Esophagus squamous epithelium (tissue), 5 donors: ENCODE data around the gene PARD3B. TPM values are rescaled to one million over a fixed set of nuclear protein-coding genes. Genes with fewer than 3 reads are reported as not detected.

ENCODE experiments used
- DNase-seq: peaks from one replicate; lab custom pipeline; 2025; lab: John Stamatoyannopoulos, UW
- H3K27ac ChIP-seq, 4 donors: fragments of 200-600 bp; sonication (generic); one replicate each; pipeline ENCODE4 v1.5.1; 2016 to 2019; ENCODE audit warnings: mild to moderate bottlenecking in 1 of 4
- H3K27me3 ChIP-seq, 4 donors: fragments of 200-600 bp; sonication (generic); 1 replicate in 3 of 4; 2 replicates in 1 of 4; pipeline versions ENCODE4 v1.5.1 to v1.6.0; 2017 to 2021; ENCODE audit warnings: antibody characterized with exemption in 1 of 4
- H3K36me3 ChIP-seq, 3 donors: fragments of 200-600 bp; sonication (generic); one replicate each; pipeline ENCODE4 v1.5.1; 2016 to 2019
- H3K4me1 ChIP-seq, 3 donors: fragments of 200-600 bp; sonication (generic); one replicate each; pipeline ENCODE4 v1.5.1; 2017 to 2019
- H3K4me3 ChIP-seq, 4 donors: fragments of 200-600 bp; sonication (generic); 1 replicate in 3 of 4; 2 replicates in 1 of 4; pipeline ENCODE4 v1.5.1; 2016 to 2019; ENCODE audit warnings: mild to moderate bottlenecking in 2 of 4, moderate library complexity in 1 of 4
- H3K9me3 ChIP-seq, 3 donors: fragments of 200-600 bp; sonication (generic); one replicate each; pipeline ENCODE4 v1.5.1; 2016 to 2019
- POLR2A ChIP-seq, 4 donors: fragments of 450-650 bp; IDR thresholded peaks; one replicate each; pipeline ENCODE4 v1.6.1; 2017; ENCODE audit warnings: antibody characterized with exemption in 4 of 4, mild to moderate bottlenecking in 4 of 4, moderate library complexity in 3 of 4
- WGBS, 2 donors: methylation state at CpG; one replicate each; pipeline ENCODE4 v1.1.5; 2018; 5-methylcytosine and 5-hydroxymethylcytosine counted together
- intact Hi-C: fragments of 100-400 bp; cut with DNase I; formaldehyde crosslinking; loops from one replicate; pipeline ENCODE4 v1.15.0; 2022
- total RNA-seq, 4 donors: library from RNA; depleted of rRNA; stranded (reverse); fragments of >200 nt; gene quantifications; one replicate each; pipeline ENCODE4 v1.1.0, GENCODE V29; 2016
- TF ChIP-seq, protein P1 (sequence below), 6 experiments: fragments of 450-650 bp in 4 of 6; fragments of 200-600 bp in 2 of 6; sonication (generic) in 2 of 6; IDR thresholded peaks; one replicate each; pipeline ENCODE4 v1.5.1; 2016 to 2019; ENCODE audit warnings: antibody characterized with exemption in 6 of 6, mild to moderate bottlenecking in 4 of 6, moderate library complexity in 4 of 6
- donor health status: DM: yes; HTN: yes; CAD: no.

The PARD3B gene
- total RNA-seq, 4 donors from 2014 or later, result 2.4 to 15.8 (median 4.3) TPM

DNA sequence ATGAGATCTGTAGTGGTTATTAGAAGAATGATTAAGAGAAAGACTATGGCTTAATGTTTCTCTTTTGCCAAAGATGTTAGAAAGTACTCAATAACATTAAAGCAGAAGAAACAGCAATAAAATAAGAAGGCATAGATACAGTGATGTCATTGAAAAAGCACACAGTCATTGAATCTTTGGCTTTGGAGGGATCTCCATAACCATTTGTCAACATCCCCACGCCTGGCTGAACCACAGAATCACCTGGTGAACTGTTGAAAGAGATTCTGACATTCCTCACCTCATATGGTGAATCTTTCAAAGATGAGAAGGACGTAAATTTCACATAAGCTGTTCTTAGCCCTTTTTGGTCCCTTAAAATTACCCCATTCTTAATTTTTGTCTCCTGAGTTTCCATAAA lies 812.5 kb downstream of the PARD3B start:
- H3K27me3 ChIP-seq, result no peaks in the 10 kb centered on the region
- H3K36me3 ChIP-seq, result no peaks in the 10 kb centered on the region
- intact Hi-C loops, result no loop called here
- no peak overlapping the region for H3K4me3 ChIP-seq
- no peak overlapping the region for H3K27ac ChIP-seq
- no peaks in the 10 kb centered on the region for H3K9me3 ChIP-seq
- WGBS, 2 donors, result 32 to 93% methylated on average over 2 of the region's 2 CpGs
- H3K4me1 ChIP-seq, result peaks cover 0 to 11% (median 6%) of the 10 kb centered on the region in 3 donors
- no peak for DNase-seq
- TF ChIP-seq, protein P1, sequence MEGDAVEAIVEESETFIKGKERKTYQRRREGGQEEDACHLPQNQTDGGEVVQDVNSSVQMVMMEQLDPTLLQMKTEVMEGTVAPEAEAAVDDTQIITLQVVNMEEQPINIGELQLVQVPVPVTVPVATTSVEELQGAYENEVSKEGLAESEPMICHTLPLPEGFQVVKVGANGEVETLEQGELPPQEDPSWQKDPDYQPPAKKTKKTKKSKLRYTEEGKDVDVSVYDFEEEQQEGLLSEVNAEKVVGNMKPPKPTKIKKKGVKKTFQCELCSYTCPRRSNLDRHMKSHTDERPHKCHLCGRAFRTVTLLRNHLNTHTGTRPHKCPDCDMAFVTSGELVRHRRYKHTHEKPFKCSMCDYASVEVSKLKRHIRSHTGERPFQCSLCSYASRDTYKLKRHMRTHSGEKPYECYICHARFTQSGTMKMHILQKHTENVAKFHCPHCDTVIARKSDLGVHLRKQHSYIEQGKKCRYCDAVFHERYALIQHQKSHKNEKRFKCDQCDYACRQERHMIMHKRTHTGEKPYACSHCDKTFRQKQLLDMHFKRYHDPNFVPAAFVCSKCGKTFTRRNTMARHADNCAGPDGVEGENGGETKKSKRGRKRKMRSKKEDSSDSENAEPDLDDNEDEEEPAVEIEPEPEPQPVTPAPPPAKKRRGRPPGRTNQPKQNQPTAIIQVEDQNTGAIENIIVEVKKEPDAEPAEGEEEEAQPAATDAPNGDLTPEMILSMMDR (IDR thresholded peaks at IDR 0.05), result no peak
- TF ChIP-seq POLR2A (IDR thresholded peaks at IDR 0.05), result no peak

DNA sequence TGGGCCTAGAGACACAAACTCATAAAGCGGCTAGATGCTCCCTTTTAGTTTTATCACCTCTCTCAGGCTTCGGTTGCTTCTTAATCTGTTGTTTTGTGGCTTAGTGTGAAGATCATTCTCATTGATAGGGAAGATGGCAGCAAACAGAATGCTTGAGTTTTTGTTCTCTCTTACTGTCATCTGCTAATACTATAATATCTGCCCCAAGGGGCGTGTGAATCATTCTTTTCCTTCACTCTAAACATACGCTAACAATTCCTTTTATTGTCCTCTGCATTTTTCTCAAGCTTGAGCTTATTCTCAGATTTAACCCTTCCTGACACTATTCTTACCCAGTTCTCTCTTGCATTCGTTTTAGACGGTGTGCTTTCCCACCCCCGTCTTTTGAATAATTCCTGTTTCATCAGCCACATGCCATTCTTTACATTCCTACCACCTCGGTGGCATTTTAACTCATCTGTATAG lies 813.1 kb downstream of the PARD3B start:
- no peak for DNase-seq
- no peak for TF ChIP-seq POLR2A (IDR thresholded peaks at IDR 0.05)
- TF ChIP-seq, protein P1 (IDR thresholded peaks at IDR 0.05), result no peak
- 45 to 65% methylated on average over 8 of the region's 8 CpGs for WGBS, 2 donors
- no peak overlapping the region for H3K27ac ChIP-seq
- H3K27me3 ChIP-seq, result no peaks in the 10 kb centered on the region
- peaks cover 0 to 11% (median 6%) of the 10 kb centered on the region in 3 donors for H3K4me1 ChIP-seq
- no peaks in the 10 kb centered on the region for H3K9me3 ChIP-seq
- no peaks in the 10 kb centered on the region for H3K36me3 ChIP-seq
- intact Hi-C loops, result no loop called here
- H3K4me3 ChIP-seq, result no peak overlapping the region

DNA sequence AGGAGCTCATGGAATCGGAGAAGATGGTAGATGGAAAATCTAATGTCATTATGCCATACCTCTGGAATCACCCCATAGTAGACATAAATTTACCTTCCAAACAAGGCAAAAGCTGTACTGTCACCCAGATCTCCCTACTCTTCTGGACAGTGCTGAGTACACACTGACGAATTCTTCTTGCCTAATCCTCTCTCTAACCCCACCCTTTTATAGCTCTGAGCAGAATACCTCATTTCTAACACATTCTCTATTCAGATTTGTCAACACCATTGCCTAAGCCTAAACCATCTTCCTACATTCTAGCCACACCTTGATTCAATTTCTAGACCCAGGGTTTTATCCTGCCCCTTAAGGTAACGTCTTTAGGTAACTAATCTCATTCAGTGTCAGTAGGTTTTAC lies 816.0 kb downstream of the PARD3B start:
- Histone ChIP-seq H3K4me3 (no peak overlapping the region), H3K36me3 (no peaks in the 10 kb centered on the region), H3K4me1 (peaks cover 0 to 16% (median 6%) of the 10 kb centered on the region in 3 donors), H3K27ac (no peak overlapping the region), H3K27me3 (no peaks in the 10 kb centered on the region), H3K9me3 (no peaks in the 10 kb centered on the region)
- 48 to 63% methylated on average over 3 of the region's 3 CpGs for WGBS, 2 donors
- no peak for TF ChIP-seq POLR2A (IDR thresholded peaks at IDR 0.05)
- TF ChIP-seq, protein P1 (IDR thresholded peaks at IDR 0.05), result no peak
- no peak for DNase-seq
- intact Hi-C loops, result no loop called here

DNA sequence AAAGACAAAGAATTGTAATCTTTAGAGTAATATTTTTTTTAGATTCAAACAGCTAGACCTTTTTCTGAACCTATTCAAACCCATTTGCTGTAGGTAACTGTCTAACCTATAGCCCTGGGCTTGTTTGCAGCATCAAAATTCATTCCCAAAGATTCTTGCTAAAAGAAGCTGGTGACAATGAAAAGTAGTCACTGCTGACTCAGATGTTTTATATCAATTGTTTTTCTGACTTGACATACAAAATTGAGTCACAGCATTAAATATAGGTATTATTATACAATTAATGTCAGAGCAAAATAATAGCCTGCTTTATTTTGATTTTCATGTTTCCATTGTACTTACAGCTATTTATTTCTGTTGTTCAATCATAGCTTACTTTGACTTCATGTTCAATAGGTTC lies 816.7 kb downstream of the PARD3B start:
- no peak for DNase-seq
- TF ChIP-seq POLR2A (IDR thresholded peaks at IDR 0.05), result no peak
- TF ChIP-seq, protein P1 (IDR thresholded peaks at IDR 0.05), result no peak
- Histone ChIP-seq H3K9me3 (no peaks in the 10 kb centered on the region), H3K4me1 (peaks cover 0 to 16% (median 6%) of the 10 kb centered on the region in 3 donors), H3K27ac (no peak overlapping the region), H3K36me3 (no peaks in the 10 kb centered on the region), H3K4me3 (no peak overlapping the region), H3K27me3 (no peaks in the 10 kb centered on the region)
- intact Hi-C loops, result no loop called here

DNA sequence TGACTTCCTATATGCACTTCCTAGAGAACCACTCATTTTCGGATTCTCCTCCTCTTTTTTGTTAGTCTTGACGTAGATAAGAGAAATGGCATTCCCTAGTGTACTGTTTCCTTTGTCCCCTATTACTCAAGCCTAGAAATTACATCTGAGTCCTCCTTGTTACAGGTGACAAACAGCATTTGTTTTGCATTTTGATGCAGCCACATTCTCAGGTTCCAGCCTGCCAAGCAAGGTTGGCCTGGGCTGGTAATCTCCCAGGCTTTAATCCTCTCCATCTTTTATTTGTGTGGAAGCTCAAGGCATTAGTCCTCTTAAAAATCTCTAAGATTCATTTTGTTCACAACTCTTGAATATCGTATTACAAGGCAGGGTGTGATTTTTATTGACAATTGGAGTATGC lies 819.0 kb downstream of the PARD3B start:
- intact Hi-C loops, result no loop called here
- H3K4me3 ChIP-seq, result no peak overlapping the region
- H3K9me3 ChIP-seq, result no peaks in the 10 kb centered on the region
- no peak overlapping the region for H3K27ac ChIP-seq
- no peaks in the 10 kb centered on the region for H3K36me3 ChIP-seq
- peaks cover 0 to 16% (median 6%) of the 10 kb centered on the region in 3 donors for H3K4me1 ChIP-seq
- DNase-seq, result no peak
- WGBS, 2 donors, result 74 to 86% methylated on average over 3 of the region's 3 CpGs
- H3K27me3 ChIP-seq, result no peaks in the 10 kb centered on the region
- TF ChIP-seq, protein P1 (IDR thresholded peaks at IDR 0.05), result no peak
- no peak for TF ChIP-seq POLR2A (IDR thresholded peaks at IDR 0.05)
